GM19328 (cell line): ENCODE measurements around the gene CELA2A.
"Not testable (repeated sequence)": the region's sequence is repeated elsewhere in the genome, so short reads cannot be mapped to it uniquely, and the experiment has no call there.

Experiments
- ATAC-seq: cut with Tn5 transposase; IDR thresholded peaks from one replicate; pipeline ENCODE4 v1.9.1; 2021; ENCODE audit warnings: mild to moderate bottlenecking, moderate library complexity; ENCODE audit not compliant: unreplicated experiment

The CELA2A gene

DNA sequence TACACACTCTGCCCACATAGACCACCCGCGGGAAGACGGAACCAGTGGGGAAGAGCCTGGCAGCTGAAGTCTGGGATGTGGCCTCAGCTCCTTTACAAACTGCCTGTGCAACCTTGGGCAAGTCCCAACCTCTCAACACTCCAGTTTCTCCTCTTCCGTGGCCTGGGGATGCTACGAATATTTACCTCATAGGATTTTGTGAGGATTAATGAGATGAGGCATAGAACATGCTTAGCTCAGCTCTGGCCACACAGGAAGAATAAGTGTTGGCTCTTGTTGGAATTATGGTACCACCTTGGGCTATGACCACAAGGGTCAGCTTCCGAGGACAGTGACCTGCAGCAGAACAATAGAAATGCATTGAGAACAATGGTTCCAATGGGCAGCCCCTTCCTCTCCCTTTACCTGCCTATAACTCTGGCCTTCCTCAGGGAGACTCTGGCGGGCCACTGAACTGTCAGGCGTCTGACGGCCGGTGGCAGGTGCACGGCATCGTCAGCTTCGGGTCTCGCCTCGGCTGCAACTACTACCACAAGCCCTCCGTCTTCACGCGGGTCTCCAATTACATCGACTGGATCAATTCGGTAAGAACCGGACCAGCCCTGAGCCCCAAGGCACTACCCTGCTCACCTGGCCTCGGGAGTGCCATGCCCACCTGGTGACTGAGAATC is 10.6 kb downstream of the CELA2A start:
- ATAC-seq, result not testable (repeated sequence)

DNA sequence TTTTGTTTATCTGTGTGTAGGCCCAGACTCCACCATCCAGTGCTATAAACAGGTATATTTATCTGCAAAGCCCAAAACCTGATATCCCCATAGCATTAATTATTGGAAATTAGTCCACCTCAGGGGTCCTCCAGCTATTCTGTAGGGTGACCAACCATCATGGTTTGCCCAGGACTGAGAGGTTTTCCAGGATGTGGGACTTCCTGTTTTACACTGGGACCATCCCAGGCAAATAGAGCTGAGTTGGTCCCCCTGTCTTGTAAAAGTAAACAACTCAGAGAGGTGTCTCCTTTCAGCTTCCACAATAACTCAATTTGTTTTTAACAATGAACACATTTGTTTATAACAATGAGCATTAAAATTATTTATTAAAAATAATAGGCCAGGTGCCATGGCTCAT is 11.6 kb downstream of the CELA2A start:
- ATAC-seq, result no peak

DNA sequence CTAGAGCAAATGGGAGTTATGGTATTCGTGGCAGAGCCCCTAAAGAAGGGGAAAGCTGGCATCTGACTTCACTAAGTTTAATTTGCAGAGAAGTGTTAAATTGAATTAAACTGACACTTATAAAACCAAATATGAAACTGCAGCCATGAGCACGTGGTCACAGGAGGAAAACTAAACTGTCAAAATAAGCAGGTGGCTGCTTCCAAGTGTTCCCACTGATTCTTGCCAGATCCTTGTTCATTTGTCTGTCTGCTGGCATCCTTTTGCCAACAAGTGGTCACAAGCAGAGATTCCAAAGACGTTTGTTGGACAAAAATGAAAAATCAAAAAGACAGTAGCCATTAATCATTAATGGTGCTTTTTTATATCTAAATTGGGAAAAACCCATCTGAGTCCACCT is 12.8 kb downstream of the CELA2A start:
- ATAC-seq, result no peak

DNA sequence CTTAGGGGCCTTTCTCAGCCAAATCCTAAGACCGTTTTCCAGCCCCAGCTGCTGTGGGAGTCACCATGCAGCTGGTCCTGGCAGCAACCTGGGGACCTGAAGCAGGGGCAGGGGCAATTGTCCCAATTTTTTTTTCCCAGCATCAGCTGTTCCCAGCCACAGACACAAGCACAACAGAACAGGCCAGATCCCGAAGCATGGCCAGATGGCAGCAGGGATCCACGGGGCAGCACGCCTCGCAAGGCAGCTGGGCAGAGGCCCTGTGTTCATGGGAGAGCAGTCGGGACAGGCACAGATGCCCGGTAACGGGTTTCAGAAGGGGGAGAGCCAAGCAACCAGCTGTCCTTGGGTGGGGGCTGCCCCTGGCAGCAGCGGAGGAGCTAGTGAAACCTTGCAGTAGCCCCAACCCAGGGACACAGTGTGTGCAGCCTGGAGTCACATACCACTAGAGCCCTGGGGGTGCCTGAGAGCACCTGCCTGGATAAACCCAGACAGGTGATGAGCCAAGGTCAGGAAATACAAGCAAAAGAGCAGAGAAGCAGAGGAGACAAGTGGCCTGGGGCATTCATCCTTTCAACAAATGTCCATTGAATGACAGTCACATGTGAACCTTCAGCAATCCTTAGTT is 13.4 kb downstream of the CELA2A start:
- ATAC-seq, result not testable (repeated sequence)

DNA sequence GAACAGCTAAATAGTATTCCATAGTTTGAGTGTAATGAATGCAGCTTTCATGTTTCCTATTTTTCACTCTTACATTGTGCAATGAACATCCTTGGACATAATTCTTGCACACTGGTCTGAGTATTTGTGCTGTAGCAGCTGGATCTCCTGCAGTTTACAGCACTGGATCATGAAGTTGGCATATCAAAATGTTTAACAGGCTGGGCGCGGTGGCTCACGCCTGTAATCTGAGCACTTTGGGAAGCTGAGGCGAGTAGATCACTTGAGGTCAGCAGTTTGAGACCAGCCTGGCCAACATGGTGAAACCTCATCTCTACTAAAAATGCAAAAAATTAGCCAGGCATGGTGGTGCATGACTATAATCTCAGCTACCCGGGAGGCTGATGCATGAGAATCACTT is 14.5 kb downstream of the CELA2A start:
- not testable (repeated sequence) for ATAC-seq

DNA sequence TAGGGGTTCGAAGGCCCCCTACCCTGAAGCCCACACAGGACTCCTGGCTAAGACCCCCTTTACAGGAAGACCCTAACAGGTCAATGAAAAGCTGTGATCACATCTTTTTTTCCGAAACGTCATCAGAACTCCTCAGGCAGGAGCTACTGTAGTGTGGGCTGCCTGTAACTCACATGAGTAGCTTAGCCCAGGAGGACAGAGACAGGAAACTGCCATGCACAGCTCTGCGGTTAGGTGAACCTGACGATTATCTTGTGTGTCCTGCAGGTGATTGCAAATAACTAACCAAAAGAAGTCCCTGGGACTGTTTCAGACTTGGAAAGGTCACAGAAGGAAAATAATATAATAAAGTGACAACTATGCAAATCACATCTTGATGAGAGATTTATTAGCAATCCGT is 15.2 kb downstream of the CELA2A start:
- not testable (repeated sequence) for ATAC-seq

DNA sequence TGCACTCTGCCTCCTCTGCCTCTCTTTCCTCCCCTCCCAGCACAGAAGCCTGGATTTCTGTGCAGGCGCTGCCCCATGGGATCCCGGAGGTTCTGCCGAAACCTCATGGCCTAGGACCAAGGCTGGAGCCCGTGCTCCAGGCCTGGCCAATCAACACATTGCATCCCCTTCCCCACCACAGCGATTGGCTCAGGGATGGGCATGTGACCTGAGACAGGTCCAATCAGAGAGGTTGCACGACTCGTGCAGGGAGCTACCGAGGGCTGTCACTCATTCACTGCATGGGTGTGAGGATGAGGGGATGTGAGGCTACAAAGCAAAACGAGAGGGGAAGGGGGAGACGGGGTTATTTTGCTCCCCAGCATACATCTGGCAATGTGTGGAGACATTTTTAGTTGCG is 16.1 kb downstream of the CELA2A start:
- no peak for ATAC-seq

DNA sequence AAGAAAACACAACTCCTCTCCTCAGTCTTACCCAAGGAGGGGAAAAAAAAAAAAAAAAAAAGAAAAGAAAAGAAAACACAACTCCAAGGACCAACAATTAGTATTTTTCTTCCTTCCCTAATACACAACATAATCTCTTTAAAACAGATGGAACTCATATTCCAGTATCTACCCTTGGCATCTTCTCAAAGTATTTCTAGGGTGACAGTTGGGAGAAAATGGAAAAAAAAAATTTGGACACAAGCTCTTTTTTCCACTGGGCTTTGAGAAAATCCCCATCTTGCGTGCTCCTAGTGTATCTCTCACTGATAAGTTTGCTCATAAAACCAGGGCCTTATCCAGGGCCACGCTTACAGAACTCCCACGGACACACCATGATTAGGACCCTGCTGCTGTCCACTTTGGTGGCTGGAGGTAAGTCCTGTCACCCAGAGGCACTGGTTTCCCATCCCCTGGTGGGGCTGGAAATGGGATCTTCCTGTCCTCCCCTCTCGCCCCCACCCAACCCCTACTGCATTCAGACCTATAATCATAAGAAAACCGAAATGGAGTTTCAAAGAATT is 19.3 kb downstream of the CELA2A start, which contains the start of gene CELA2B:
Gene CELA2B, plus strand, starts transcription at position 353 of the 563 bp plus-strand sequence. Its CDS starts 22 bp downstream, at position 375.
- ATAC-seq, result no peak

DNA sequence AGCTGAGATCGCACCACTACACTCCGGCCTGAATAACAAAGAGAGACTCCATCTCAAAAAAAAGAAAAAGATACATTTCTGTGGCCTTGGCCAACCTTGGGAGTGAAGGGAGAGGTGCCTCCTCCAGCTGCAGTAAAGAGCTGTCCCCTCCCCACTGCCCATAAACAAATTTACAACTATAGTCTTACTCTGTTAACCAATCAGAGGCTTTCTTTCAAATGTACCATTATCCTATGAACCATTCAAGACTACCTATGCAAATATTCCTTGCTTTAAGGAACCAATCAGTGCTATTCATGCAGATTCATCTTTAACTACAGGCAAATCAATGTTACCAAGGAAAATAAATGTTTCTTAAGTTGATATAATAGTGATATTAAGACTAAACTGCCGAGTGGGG is 20.4 kb downstream of the CELA2A start:
- no peak for ATAC-seq

DNA sequence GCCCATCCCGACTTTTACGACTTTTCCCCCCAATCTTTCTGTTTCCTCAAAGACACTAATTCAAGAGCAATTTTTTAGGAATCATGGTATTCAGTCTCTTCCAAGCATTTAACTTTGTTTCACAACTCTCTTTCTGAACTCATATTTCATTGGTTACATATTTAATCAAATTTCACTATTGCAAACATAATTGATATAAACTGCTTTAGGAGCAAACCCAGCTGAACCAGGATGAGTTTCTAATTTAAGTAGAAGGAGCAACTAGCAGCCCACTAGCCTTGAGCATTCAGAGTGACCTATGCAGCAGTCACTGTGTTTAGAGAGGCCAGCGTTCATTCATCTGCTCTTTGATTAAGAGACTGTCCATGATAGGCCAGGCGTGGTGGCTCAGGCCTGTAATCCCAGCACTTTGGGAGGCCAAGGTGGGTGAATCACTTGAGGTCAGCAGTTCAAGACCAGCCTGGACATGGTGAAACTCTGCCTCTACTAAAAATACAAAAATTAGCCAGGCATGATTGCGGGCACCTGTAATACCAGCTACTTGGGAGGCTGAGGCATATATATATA is 21.2 kb downstream of the CELA2A start:
- ATAC-seq, result no peak

DNA sequence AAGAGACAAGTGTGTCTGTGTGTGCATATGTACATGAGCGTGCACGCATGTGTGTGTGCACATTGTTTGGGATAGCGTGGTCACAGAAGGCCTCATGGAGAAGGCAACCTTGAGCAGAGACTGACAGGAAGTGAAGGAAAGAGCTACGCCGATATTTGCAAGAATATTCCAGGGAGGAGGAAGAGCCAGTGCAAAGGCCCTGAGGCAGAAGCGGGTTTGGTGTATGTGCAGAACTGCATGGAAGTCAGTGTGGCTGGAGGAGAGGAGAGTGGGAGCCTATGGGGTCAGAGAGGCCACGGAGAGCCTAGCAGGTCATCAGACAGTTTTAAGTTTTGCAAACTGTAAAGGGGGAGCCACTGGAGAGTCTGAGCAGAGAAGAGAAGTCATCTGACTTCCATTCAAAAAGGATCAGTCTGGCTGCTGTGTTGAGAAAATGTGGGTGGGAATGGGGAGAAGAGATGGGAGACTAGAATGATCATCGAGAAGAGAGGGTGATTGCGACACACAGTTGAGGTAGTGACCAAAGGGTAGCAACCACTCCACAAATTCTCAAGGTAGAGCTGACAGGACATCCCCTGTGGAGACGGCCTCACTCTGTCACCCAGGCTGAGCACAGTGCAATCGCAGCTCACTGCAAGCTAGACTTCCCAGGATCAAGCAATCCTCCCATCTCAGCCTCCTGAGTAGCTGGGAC is 23.3 kb downstream of the CELA2A start:
- ATAC-seq, result no peak

DNA sequence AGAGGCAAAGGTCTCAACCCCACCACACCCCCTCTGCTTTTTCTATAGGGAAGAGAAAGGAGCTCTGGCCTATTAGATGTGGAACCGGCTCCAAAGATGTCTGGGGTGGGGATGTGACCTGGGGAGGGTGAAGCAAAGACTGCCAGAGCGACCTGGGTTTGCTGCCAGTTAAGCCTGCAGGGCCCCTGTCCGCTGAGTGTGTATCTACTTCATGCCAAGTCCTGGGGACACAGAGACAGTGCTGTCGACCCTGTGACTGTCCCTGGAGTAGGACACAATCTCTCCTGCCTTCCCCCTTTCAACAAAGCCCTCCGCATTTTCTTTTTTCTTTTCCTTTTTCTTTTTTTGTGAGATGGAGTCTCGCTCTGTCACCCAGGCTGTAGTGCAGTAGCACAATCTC is 25.9 kb downstream of the CELA2A start:
- not testable (repeated sequence) for ATAC-seq

DNA sequence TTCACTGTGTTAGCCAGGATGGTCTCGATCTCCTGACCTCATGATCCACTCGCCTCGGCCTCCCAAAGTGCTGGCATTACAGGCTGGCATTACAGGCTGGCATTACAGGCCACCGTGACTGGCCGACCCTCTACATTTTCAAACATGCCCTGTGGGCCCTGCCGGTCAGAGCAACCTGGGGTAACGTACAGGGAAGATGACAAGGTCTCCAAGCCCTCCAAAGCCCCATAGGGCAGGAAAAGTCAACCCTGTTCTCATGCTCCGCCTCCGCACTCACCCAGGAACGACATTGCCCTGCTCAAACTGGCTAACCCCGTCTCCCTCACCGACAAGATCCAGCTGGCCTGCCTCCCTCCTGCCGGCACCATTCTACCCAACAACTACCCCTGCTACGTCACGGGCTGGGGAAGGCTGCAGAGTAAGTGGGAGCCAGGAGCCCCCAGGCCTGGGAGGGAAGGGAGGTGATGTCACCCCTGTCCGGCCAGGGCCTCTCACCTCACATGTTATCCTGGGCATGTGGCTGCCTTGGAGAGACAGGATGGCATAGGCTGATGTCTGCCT is 26.5 kb downstream of the CELA2A start:
- not testable (repeated sequence) for ATAC-seq

DNA sequence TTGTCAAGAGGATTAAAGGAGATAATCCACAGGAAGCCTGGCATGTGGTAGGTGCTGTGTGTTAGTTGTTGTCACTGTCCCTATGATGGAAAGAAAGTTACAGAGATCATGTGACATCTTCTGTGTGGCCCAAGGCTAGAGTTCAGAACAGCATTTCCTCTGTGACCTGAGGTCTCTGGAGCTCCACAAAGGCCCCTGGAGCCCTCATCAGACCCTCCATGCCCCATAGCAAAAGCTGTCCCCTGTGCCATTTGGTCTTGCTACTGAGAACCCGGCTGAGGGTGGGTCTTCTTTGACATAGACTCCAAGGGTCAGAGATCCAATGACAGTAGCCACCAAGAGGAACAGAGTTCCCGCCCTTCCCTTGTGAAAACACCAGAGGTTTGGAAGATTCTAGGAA is 27.4 kb downstream of the CELA2A start:
- no peak for ATAC-seq

DNA sequence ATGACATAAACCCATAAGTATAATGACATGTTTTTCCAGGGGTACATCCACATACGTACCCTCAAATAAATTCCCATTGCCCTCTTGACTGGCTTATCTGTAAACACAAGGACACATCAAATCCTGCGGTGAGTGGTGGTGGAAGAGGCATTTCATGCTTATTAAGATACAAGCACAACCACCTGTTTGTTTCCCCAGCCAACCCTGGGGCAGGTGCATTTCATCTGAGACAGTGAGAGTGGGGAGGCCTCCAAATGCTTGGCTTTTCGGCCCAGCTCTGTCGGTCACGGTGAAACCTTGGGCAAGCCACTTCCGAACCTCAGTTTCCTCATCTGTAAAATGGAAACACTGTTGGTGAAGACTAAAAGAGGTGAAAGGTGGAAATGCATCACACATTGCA is 27.9 kb downstream of the CELA2A start:
- ATAC-seq, result not testable (repeated sequence)

DNA sequence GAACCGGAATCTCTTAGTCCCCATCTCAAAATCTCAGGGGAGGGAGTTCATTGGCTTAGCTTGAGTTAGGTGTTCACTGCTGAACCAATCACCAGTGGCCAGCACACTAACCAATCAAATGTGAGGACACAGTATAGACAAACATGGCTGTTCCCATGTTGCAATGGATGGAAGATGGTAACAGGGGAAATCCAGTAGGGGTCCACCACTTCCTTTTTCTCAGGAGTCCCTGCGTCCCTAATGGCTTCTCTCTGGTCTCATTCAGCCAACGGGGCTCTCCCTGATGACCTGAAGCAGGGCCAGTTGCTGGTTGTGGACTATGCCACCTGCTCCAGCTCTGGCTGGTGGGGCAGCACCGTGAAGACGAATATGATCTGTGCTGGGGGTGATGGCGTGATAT is 29.1 kb downstream of the CELA2A start:
- ATAC-seq, result no peak

DNA sequence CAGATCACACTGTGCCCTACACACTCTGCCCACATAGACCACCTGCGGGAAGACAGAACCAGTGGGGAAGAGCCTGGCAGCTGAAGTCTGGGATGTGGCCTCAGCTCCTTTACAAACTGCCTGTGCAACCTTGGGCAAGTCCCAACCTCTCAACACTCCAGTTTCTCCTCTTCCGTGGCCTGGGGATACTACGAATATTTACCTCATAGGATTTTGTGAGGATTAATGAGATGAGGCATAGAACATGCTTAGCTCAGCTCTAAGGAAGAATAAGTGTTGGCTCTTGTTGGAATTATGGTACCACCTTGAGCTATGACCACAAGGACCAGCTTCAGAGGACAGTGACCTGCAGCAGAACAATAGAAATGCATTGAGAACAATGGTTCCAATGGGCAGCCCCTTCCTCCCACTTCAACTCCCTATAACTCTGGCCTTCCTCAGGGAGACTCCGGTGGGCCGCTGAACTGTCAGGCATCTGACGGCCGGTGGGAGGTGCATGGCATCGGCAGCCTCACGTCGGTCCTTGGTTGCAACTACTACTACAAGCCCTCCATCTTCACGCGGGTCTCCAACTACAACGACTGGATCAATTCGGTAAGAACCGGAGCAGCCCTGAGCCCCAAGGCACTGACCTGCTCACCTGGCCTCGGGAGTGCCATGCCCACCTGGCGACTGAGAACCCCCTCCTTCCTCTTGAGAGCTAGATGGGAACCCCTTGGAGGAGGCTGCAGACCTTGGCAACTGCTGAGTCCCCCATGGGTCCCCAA is 30.5 kb downstream of the CELA2A start:
- not testable (repeated sequence) for ATAC-seq

DNA sequence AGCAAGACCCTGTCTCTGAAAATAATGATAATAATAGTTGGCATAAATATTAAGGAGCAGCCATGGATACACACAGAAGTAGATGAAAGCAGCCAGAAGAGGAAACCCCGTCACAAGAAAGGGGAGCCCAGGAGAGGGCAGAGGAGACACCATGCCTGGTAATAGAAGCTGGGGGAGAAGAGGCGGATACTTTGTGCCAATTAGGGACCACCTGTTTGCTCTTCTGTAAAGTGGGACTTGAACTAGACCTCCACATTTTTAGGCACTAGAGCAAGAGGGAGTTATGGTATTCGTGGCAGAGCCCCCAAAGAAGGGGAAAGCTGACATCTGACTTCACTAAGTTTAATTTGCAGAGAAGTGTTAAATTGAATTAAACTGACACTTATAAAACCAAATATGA is 31.8 kb downstream of the CELA2A start:
- no peak for ATAC-seq

DNA sequence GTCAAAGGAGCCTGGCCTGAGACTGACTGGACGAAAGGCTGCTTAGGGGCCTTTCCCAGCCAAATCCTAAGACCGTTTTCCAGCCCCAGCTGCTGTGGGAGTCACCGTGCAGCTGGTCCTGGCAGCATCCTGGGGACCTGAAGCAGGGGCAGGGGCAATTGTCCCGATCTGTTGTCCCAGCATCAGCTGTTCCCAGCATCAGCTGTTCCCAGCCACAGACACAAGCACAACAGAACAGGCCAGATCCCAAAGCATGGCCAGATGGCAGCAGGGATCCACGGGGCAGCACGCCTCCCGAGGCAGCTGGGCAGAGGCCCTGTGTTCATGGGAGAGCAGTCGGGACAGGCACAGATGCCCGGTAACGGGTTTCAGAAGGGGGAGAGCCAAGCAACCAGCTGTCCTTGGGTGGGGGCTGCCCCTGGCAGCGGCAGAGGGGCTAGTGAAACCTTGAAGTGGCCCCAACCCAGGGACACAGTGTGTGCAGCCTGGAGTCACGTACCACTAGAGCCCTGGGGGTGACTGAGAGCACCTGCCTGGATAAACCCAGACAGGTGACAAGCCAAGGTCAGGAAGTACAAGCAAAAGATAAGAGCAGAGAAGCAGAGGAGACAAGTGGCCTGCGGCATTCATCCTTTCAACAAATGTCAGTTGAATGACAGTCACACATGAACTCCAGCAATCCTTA is 32.7 kb downstream of the CELA2A start:
- no peak for ATAC-seq

DNA sequence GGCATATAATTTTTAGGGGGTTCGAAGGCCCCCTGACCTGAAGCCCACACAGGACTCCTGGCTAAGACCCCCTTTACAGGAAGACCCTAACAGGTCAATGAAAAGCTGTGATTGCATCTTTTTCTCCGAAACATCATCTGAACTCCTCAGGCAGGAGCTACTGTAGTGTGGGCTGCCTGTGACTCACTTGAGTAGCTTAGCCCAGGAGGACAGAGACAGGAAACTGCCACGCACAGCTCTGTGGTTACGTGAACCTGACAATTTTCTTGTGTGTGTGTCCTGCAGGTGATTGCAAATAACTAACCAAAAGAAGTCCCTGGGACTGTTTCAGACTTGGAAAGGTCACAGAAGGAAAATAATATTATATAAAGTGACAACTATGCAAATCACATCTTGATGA is 34.5 kb downstream of the CELA2A start:
- ATAC-seq, result not testable (repeated sequence)
